K562 (cell line): Measurements from ENCODE around the gene PLXDC2. TPM values are rescaled to one million over a fixed set of nuclear protein-coding genes. Genes with fewer than 3 reads are reported as not detected.

ENCODE experiments used
- ATAC-seq: fragments of 200-7000 bp; cut with Tn5 transposase; 3 replicates; pipeline ENCODE4 v1.9.1; 2020; ENCODE audit warnings: moderate library complexity
- BruUV-seq: library from RNA; stranded (reverse); fragments of 400-500 nt; replicated peaks from 2 replicates; lab custom pipeline; 2021; lab: Mats Ljungman, UMichigan
- CTCF ChIA-PET: fragments of 300-600 bp; formaldehyde crosslinking; extraction: SDS; loops from one replicate; lab custom pipeline; 2021; ENCODE audit warnings: low intra/inter-chr PET ratio; lab: Yijun Ruan, JAX
- POLR2A ChIA-PET: fragments of 300-600, 350-650 bp; sonication (Branson Sonifier 250); formaldehyde crosslinking; extraction: SDS; loops from one replicate; lab custom pipeline; 2021; ENCODE audit warnings: antibody characterized with exemption, inconsistent platforms; lab: Yijun Ruan, JAX
- DNase-seq, 4 experiments: peaks; one replicate each; pipeline versions ENCODE4 v3.0.0 to v3.0.0-alpha.2; 2011 to 2018; ENCODE audit warnings: low spot score in 3 of 4, mixed read lengths in 3 of 4; ENCODE audit errors: extremely low read depth in 1 of 4
- FAIRE-seq: peaks from 2 replicates; lab custom pipeline; 2011; peaks lifted over from hg19 to GRCh38; lab: Jason Lieb, UNC
- H2AFZ ChIP-seq: 2 replicates; pipeline ENCODE4 v1.6.0; 2011; ENCODE audit warnings: low read depth, low read length, control low read depth, inconsistent platforms
- H3K27ac ChIP-seq: fragments of 200-600 bp; 3 replicates; pipeline ENCODE4 v1.8.0; 2011; ENCODE audit warnings: low read depth, mild to moderate bottlenecking, control low read depth, inconsistent platforms, low read length, moderate library complexity, mixed read lengths; ENCODE audit errors: extremely low read depth
- H3K27me3 ChIP-seq, 2 experiments: fragments of 300-600 bp in 1 of 2; 2 replicates in 1 of 2; 3 replicates in 1 of 2; pipeline versions ENCODE4 v1.6.0 to v1.8.0; 2011; ENCODE audit warnings: inconsistent platforms in 2 of 2, low read length in 2 of 2, mild to moderate bottlenecking in 1 of 2, mixed read lengths in 1 of 2, moderate library complexity in 1 of 2; ENCODE audit not compliant: control insufficient read depth in 2 of 2, insufficient read depth in 2 of 2
- H3K36me3 ChIP-seq: fragments of 300-600 bp; 3 replicates; pipeline ENCODE4 v1.8.0; 2011; ENCODE audit warnings: mild to moderate bottlenecking, low read length, inconsistent platforms; ENCODE audit not compliant: control insufficient read depth, insufficient read depth
- H3K4me1 ChIP-seq, 2 experiments: fragments of 200-600 bp in 1 of 2; replicated peaks in 1 of 2; 2 replicates in 1 of 2; 3 replicates in 1 of 2; pipeline versions ENCODE4 v1.5.1 to v1.8.0; 2011; ENCODE audit warnings: inconsistent platforms in 2 of 2, low read length in 2 of 2, mild to moderate bottlenecking in 1 of 2, mixed read lengths in 1 of 2, moderate library complexity in 1 of 2; ENCODE audit not compliant: control insufficient read depth in 2 of 2, insufficient read depth in 2 of 2
- H3K4me2 ChIP-seq: 2 replicates; pipeline ENCODE4 v1.6.1; 2011; ENCODE audit warnings: low read length, control low read depth, inconsistent platforms, mixed read lengths; ENCODE audit not compliant: insufficient read depth
- H3K4me3 ChIP-seq: fragments of 200-600 bp; sonication (generic), shearing (Covaris generic); 2 replicates; pipeline ENCODE4 v1.5.1; 2016; ENCODE audit warnings: control low read depth, inconsistent platforms
- H3K79me2 ChIP-seq: fragments of 200-600 bp; 3 replicates; pipeline ENCODE4 v1.8.0; 2011; ENCODE audit warnings: low read length, inconsistent platforms; ENCODE audit not compliant: control insufficient read depth, insufficient read depth
- H3K9ac ChIP-seq, 2 experiments: 2 replicates each; pipeline versions ENCODE4 v1.6.0 to v1.6.1; 2011; ENCODE audit warnings: low read depth in 2 of 2, low read length in 2 of 2, control low read depth in 1 of 2, inconsistent platforms in 1 of 2, mild to moderate bottlenecking in 1 of 2, mixed read lengths in 1 of 2; ENCODE audit not compliant: insufficient read depth in 1 of 2
- H3K9me1 ChIP-seq: one replicate; pipeline ENCODE4 v1.6.0; 2011; ENCODE audit warnings: inconsistent platforms, mild to moderate bottlenecking, low read length, moderate library complexity; ENCODE audit not compliant: control insufficient read depth, insufficient read depth
- H3K9me3 ChIP-seq: replicated peaks from 2 replicates; pipeline ENCODE4 v1.5.1; 2011; ENCODE audit warnings: low read depth, low read length, inconsistent platforms; ENCODE audit not compliant: control insufficient read depth, insufficient read depth
- H4K20me1 ChIP-seq: replicated peaks from 2 replicates; pipeline ENCODE4 v1.6.1; 2011; ENCODE audit warnings: low read length, inconsistent platforms, mixed read lengths; ENCODE audit not compliant: control insufficient read depth, insufficient read depth
- PCBP1 ChIP-seq: fragments of 200-400 bp; formaldehyde crosslinking; IDR thresholded peaks from 2 replicates; pipeline ENCODE4 v1.6.1; 2018; ENCODE audit warnings: mild to moderate bottlenecking, low read depth, low read length; ENCODE audit not compliant: poor library complexity, severe bottlenecking
- PTTG1 ChIP-seq: fragments of 450-650 bp; IDR thresholded peaks from 2 replicates; pipeline ENCODE4 v1.6.1; 2016; ENCODE audit warnings: low read depth, mild to moderate bottlenecking, missing genetic modification characterization, missing compliant biosample characterization
- RFX5 ChIP-seq: IDR thresholded peaks from 2 replicates; pipeline ENCODE4 v1.6.1; 2011; ENCODE audit warnings: low read depth, mild to moderate bottlenecking, improper control_type of control experiment, low read length
- RFX7 ChIP-seq: fragments of 250-450 bp; sonication (Bioruptor Pico); IDR thresholded peaks from 2 replicates; pipeline ENCODE4 v1.5.1; 2021; ENCODE audit warnings: mild to moderate bottlenecking
- TAF1 ChIP-seq: IDR thresholded peaks from 2 replicates; pipeline ENCODE4 v1.6.1; 2011; ENCODE audit warnings: mild to moderate bottlenecking, low read length, moderate library complexity; ENCODE audit not compliant: insufficient read depth, control insufficient read depth, severe bottlenecking; ENCODE audit errors: extremely low read depth
- ZFP1 ChIP-seq: fragments of 450-650 bp; formaldehyde crosslinking; IDR thresholded peaks from 2 replicates; pipeline ENCODE4 v1.4.0; 2020; ENCODE audit warnings: mild to moderate bottlenecking, mixed read lengths
- ZNF263 ChIP-seq: sonication (generic); formaldehyde crosslinking; IDR thresholded peaks from 2 replicates; pipeline ENCODE4 v1.8.0; 2022; ENCODE audit warnings: mild to moderate bottlenecking, missing genetic modification reagents, borderline replicate concordance
- ZNF282 ChIP-seq: sonication (generic); formaldehyde crosslinking; IDR thresholded peaks from 2 replicates; pipeline ENCODE4 v1.8.1; 2023; ENCODE audit warnings: missing genetic modification reagents
- ZNF3 ChIP-seq: fragments of 250-450 bp; sonication (Bioruptor Pico); IDR thresholded peaks from 2 replicates; pipeline ENCODE4 v1.5.0; 2021; ENCODE audit warnings: mild to moderate bottlenecking, moderate library complexity
- ZNF551 ChIP-seq: fragments of 250-450 bp; sonication (Bioruptor Pico); IDR thresholded peaks from 2 replicates; pipeline ENCODE4 v1.5.0; 2021; ENCODE audit warnings: mild to moderate bottlenecking, moderate library complexity
- WGBS: fragments of 100-300 bp; shearing (Covaris generic); methylation state at CpG from one replicate; pipeline ENCODE4 v1.1.6; 2016; ENCODE audit warnings: low coverage, mixed read lengths; ENCODE audit not compliant: insufficient coverage; ENCODE audit errors: missing lambda C conversion rate; 5-methylcytosine and 5-hydroxymethylcytosine counted together
- in situ Hi-C: fragments of 300-500 bp; cut with MboI; formaldehyde crosslinking; loops from 4 replicates; pipeline ENCODE4 v1.15.0; 2018; ENCODE audit warnings: inconsistent platforms, mixed read lengths
- intact Hi-C: fragments of 100-400 bp; cut with micrococcal nuclease; formaldehyde crosslinking; loops from 2 replicates; pipeline ENCODE4 v1.14.2; 2022
- polyA plus RNA-seq, 8 experiments: library from polyadenylated mRNA; depleted of rRNA in 4 of 8; stranded (reverse) in 5 of 8; unstranded in 3 of 8; fragments of >200 nt; fragmentation: Nextera tagmentation in 2 of 8; fragmentation: Illumina TruSeq in 1 of 8; extraction: Ambion mirVana in 2 of 8; extraction: Trizol in 1 of 8; gene quantifications; 2 replicates each; pipeline versions ENCODE4 v1.2.1 to v1.2.3, GENCODE V29; 2011 to 2014; ENCODE audit warnings: inconsistent platforms in 1 of 8, missing spikeins in 1 of 8
- total RNA-seq, 7 experiments: library from RNA; depleted of rRNA in 6 of 7; stranded (reverse); fragments of >200 nt in 6 of 7; fragmentation: Illumina TruSeq in 2 of 7; extraction: Trizol in 2 of 7; gene quantifications; 2 replicates each; pipeline versions ENCODE4 v1.2.1 to v1.2.3, GENCODE V29; 2011 to 2021; ENCODE audit warnings: low replicate concordance in 1 of 7
- TF ChIP-seq, protein P1 (sequence below): sonication (generic); formaldehyde crosslinking; IDR thresholded peaks from 2 replicates; pipeline ENCODE4 v1.8.0; 2023; ENCODE audit warnings: mild to moderate bottlenecking, missing genetic modification reagents
- TF ChIP-seq, protein P2 (sequence below): fragments of 450-650 bp; IDR thresholded peaks from 2 replicates; pipeline ENCODE4 v1.6.1; 2016
- TF ChIP-seq, protein P3 (sequence below): sonication (generic); formaldehyde crosslinking; IDR thresholded peaks from 2 replicates; pipeline ENCODE4 v1.8.0; 2022; ENCODE audit warnings: missing genetic modification reagents, mild to moderate bottlenecking, moderate library complexity, borderline replicate concordance
- TF ChIP-seq, protein P4 (sequence below): fragments of 200-800 bp; sonication (Bioruptor generic); IDR thresholded peaks from 2 replicates; pipeline ENCODE4 v1.6.1; 2017; ENCODE audit warnings: missing genetic modification characterization, missing compliant biosample characterization

PLXDC2 gene
- total and polyA plus RNA-seq, 9 of the 15 experiments (the other 6 are each of a cell fraction or from before 2014, with no cell fraction given), result 0.01 to 0.33 (median 0.10) TPM; not detected in 3

DNA sequence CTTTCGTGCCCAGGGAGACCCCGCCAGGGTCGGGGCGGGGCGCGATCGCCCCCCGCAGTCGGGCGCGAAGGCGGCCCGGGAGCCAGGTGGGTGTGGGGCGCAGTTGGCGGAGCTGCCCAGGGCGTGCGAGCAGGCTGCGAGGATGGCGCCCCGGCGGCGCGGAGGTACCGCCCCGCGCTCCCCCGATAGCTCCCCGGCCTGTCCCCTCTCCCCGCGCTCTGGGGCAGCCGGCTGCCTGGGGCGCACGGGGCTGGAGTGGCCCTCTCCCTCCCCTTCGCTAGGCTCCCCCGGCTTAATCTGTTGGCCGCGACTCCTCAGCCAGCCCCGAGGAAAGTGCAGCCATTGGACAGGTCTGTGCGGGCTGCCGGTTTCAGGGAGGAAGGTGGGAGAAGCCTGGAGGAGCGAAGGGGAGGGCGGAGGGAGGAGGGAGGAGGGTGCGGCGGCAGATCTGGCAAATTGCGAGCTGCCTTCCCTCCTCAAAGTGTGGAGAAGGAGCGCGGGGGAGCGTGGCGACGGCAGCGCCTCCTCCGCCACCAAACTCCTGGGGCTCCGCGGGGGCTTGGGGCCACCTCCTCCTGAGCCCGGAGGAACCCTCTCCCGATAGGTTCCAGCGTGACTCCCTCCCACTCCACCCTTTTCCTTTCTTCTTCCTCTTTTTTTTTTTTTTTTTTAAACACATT is 361 bp upstream of the PLXDC2 start:
- no peak overlapping the region for H3K4me3 ChIP-seq
- no peaks in the 10 kb centered on the region for H3K79me2 ChIP-seq
- H3K9ac ChIP-seq, result no peak overlapping the region
- no peaks in the 10 kb centered on the region for H3K36me3 ChIP-seq
- H3K4me2 ChIP-seq, result no peak overlapping the region
- POLR2A ChIA-PET, result no interaction called here
- H4K20me1 ChIP-seq, result no peaks in the 10 kb centered on the region
- H3K9me1 ChIP-seq, result no peaks in the 10 kb centered on the region
- H3K4me1 ChIP-seq, result peaks cover 0 to 18% of the 10 kb centered on the region in 2 experiments; a peak in 2 of 5 replicates
- H2AFZ ChIP-seq, result no peak overlapping the region
- no peaks in the 10 kb centered on the region for H3K9me3 ChIP-seq
- H3K27ac ChIP-seq, result no peak overlapping the region
- CTCF ChIA-PET, result no interaction called here
- in situ Hi-C loops, result no loop called here
- DNase-seq (peak in 1 of 4 experiments; percentile 8), FAIRE-seq (no peak), ATAC-seq (peak; percentile 61)
- intact Hi-C loops, result no loop called here
- no TSS peak for BruUV-seq
- WGBS, result 0% methylated on average over 1 of the region's 57 CpGs
- H3K27me3 ChIP-seq, result peaks cover 0 to 15% of the 10 kb centered on the region in 2 experiments; a peak in 3 of 5 replicates
- peak; percentile 86 for TF ChIP-seq ZNF263 (CRISPR knock-in tag)
- TF ChIP-seq, protein P1, sequence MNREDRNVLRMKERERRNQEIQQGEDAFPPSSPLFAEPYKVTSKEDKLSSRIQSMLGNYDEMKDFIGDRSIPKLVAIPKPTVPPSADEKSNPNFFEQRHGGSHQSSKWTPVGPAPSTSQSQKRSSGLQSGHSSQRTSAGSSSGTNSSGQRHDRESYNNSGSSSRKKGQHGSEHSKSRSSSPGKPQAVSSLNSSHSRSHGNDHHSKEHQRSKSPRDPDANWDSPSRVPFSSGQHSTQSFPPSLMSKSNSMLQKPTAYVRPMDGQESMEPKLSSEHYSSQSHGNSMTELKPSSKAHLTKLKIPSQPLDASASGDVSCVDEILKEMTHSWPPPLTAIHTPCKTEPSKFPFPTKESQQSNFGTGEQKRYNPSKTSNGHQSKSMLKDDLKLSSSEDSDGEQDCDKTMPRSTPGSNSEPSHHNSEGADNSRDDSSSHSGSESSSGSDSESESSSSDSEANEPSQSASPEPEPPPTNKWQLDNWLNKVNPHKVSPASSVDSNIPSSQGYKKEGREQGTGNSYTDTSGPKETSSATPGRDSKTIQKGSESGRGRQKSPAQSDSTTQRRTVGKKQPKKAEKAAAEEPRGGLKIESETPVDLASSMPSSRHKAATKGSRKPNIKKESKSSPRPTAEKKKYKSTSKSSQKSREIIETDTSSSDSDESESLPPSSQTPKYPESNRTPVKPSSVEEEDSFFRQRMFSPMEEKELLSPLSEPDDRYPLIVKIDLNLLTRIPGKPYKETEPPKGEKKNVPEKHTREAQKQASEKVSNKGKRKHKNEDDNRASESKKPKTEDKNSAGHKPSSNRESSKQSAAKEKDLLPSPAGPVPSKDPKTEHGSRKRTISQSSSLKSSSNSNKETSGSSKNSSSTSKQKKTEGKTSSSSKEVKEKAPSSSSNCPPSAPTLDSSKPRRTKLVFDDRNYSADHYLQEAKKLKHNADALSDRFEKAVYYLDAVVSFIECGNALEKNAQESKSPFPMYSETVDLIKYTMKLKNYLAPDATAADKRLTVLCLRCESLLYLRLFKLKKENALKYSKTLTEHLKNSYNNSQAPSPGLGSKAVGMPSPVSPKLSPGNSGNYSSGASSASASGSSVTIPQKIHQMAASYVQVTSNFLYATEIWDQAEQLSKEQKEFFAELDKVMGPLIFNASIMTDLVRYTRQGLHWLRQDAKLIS (CRISPR knock-in tag), result 0 out of 2 replicates have a peak, but pooled peaks have one; percentile 49
- TF ChIP-seq, protein P2, sequence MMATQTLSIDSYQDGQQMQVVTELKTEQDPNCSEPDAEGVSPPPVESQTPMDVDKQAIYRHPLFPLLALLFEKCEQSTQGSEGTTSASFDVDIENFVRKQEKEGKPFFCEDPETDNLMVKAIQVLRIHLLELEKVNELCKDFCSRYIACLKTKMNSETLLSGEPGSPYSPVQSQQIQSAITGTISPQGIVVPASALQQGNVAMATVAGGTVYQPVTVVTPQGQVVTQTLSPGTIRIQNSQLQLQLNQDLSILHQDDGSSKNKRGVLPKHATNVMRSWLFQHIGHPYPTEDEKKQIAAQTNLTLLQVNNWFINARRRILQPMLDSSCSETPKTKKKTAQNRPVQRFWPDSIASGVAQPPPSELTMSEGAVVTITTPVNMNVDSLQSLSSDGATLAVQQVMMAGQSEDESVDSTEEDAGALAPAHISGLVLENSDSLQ, result no peak
- no peak for TF ChIP-seq ZNF3 (CRISPR knock-in tag)
- no peak for TF ChIP-seq RFX7
- TF ChIP-seq, protein P3, sequence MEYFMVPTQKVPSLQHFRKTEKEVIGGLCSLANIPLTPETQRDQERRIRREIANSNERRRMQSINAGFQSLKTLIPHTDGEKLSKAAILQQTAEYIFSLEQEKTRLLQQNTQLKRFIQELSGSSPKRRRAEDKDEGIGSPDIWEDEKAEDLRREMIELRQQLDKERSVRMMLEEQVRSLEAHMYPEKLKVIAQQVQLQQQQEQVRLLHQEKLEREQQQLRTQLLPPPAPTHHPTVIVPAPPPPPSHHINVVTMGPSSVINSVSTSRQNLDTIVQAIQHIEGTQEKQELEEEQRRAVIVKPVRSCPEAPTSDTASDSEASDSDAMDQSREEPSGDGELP (CRISPR knock-in tag), result no peak
- TF ChIP-seq ZFP1 (CRISPR knock-in tag), result no peak
- no peak for TF ChIP-seq TAF1
- TF ChIP-seq ZNF551 (CRISPR knock-in tag), result no peak
- no peak for TF ChIP-seq RFX5
- TF ChIP-seq PTTG1 (tag), result no peak
- TF ChIP-seq, protein P4, sequence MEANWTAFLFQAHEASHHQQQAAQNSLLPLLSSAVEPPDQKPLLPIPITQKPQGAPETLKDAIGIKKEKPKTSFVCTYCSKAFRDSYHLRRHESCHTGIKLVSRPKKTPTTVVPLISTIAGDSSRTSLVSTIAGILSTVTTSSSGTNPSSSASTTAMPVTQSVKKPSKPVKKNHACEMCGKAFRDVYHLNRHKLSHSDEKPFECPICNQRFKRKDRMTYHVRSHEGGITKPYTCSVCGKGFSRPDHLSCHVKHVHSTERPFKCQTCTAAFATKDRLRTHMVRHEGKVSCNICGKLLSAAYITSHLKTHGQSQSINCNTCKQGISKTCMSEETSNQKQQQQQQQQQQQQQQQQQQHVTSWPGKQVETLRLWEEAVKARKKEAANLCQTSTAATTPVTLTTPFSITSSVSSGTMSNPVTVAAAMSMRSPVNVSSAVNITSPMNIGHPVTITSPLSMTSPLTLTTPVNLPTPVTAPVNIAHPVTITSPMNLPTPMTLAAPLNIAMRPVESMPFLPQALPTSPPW (CRISPR knock-in tag), result 0 out of 2 replicates have a peak, but pooled peaks have one; percentile 15
- 0 out of 2 replicates have a peak, but pooled peaks have one; percentile 43 for TF ChIP-seq ZNF282 (CRISPR knock-in tag)
- peak; percentile 43 for TF ChIP-seq PCBP1
